H1 (cell line): Measurements from ENCODE around the gene DNAL1. TPM values are rescaled to one million over a fixed set of nuclear protein-coding genes. Genes with fewer than 3 reads are reported as not detected.

ENCODE experiments used
- ATF2 ChIP-seq: IDR thresholded peaks from 2 replicates; pipeline ENCODE4 v1.6.1; 2012; ENCODE audit warnings: low read length, inconsistent platforms
- CBX5 ChIP-seq: fragments of 300-800, 300-1000 bp; sonication (generic); IDR thresholded peaks from 2 replicates; pipeline ENCODE4 v1.7.1; 2016; ENCODE audit warnings: antibody characterized with exemption, low read length, low read depth
- EGR1 ChIP-seq: IDR thresholded peaks from 2 replicates; pipeline ENCODE4 v1.6.1; 2011; ENCODE audit warnings: low read depth, low read length, borderline replicate concordance
- SAP30 ChIP-seq: fragments of 300-600 bp; sonication (generic); IDR thresholded peaks from 2 replicates; pipeline ENCODE4 v1.7.1; 2012; ENCODE audit warnings: low read length, moderate library complexity, mild to moderate bottlenecking, inconsistent platforms; ENCODE audit not compliant: insufficient read depth, insufficient replicate concordance
- polyA plus RNA-seq, 7 experiments: library from polyadenylated mRNA; depleted of rRNA in 3 of 7; stranded (reverse) in 5 of 7; unstranded in 2 of 7; fragments of >200 nt in 5 of 7; fragments of 200-250 nt in 2 of 7; gene quantifications; 1 replicate in 5 of 7; 2 replicates in 1 of 7; 4 replicates in 1 of 7; pipeline versions ENCODE4 v1.2.1 to v1.2.3, GENCODE V29; 2011 to 2013; ENCODE audit warnings: missing spikeins in 2 of 7, mixed read lengths in 2 of 7
- total RNA-seq: library from RNA; stranded (reverse); fragmentation: NEBNext Ultra II Directional; extraction: Animal tissue kit (Norgen Biotek cat#: 25700); gene quantifications from 2 replicates; pipeline ENCODE4 v1.2.1, GENCODE V29; 2021

Gene DNAL1
- total and polyA plus RNA-seq, 2 of the 8 experiments (the other 6 are each of a cell fraction or from before 2014, with no cell fraction given), result 2.8 to 16.8 TPM

GRCh38 chr14:73712071-73712506, 67.3 kb downstream of the DNAL1 start (continued):
- TF ChIP-seq EGR1 (no peak), SAP30 (no peak), CBX5 (no peak), ATF2 (no peak)
